Measurements from ENCODE around the gene STMN3. TPM values are rescaled to one million over a fixed set of nuclear protein-coding genes. Genes with fewer than 3 reads are reported as not detected.

Gene STMN3
- total RNA-seq, 2 donors from 2014 or later = 5.7 to 10.1 TPM

DNA sequence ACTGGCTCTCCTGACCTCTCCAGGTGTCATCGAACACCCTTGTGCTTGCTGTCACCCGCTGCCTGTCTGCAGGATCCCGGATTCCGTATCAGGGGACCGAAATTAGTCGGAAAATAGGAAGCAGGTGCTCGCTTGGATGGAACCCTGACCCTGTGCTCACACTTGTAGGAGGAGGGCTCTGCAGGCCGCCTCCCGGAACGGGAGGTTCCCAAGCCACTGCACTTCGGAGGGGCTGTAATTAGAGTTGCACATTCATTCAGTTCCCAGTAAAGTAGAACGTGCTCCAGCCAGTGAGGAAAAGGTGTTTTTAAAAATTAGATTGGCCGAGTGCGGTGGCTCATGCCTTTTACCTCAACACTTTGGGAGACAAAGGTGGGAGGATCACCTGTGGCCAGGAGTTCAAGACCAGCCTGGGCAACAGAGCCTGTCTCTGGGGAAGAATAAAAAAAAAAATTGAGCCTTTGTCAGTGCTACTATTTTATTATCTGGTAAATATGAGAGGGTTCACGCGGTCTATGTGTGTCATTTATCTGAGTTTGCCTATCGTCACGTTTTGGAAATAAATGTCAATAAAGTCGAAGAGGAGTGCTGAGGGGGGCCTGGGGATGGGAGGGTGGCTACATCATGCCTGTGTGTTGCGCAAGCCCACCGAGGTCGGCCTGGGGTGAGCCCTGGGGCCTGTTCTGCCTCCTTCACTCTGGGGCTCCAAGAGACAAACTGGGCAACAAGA lies 24.8 kb downstream of the STMN3 start:
- peak; percentile 73 for DNase-seq (ENCODE audit: low spot score)
- no peaks in the 10 kb centered on the region for H3K36me3 ChIP-seq
- TF ChIP-seq, protein P1, sequence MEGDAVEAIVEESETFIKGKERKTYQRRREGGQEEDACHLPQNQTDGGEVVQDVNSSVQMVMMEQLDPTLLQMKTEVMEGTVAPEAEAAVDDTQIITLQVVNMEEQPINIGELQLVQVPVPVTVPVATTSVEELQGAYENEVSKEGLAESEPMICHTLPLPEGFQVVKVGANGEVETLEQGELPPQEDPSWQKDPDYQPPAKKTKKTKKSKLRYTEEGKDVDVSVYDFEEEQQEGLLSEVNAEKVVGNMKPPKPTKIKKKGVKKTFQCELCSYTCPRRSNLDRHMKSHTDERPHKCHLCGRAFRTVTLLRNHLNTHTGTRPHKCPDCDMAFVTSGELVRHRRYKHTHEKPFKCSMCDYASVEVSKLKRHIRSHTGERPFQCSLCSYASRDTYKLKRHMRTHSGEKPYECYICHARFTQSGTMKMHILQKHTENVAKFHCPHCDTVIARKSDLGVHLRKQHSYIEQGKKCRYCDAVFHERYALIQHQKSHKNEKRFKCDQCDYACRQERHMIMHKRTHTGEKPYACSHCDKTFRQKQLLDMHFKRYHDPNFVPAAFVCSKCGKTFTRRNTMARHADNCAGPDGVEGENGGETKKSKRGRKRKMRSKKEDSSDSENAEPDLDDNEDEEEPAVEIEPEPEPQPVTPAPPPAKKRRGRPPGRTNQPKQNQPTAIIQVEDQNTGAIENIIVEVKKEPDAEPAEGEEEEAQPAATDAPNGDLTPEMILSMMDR (IDR thresholded peaks at IDR 0.05) = no peak
- H3K4me1 ChIP-seq = peaks cover 0 to 37% of the 10 kb centered on the region in 2 donors
- H3K9me3 ChIP-seq = no peaks in the 10 kb centered on the region
- H3K27ac ChIP-seq = peak overlapping the region; percentile 98
- H3K27me3 ChIP-seq = no peaks in the 10 kb centered on the region
- peak overlapping the region; percentile 83 to 98 for H3K4me3 ChIP-seq

DNA sequence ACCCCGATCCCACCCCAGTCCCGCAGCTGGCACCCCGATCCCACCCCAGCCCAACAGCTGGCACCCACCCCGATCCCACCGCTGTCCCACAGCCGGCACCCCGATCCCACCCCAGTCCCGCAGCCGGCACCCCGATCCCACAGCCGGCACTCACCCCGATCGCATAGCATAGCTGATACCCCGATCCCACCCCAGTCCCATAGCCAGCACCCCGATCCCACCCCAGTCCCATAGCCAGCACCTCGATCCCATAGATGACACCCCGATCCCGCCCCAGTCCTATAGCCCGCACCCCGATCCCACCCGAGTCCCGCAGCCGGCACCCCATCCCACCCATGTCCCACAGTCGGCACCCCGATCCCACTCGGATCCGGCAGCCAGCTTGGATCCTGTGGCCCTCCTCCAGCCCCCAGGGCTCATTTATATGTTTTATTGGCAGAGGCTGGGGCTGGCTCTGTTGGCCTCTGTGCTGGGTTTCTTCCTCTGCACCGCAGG lies 25.4 kb downstream of the STMN3 start:
- no peaks in the 10 kb centered on the region for H3K36me3 ChIP-seq
- TF ChIP-seq, protein P1 (IDR thresholded peaks at IDR 0.05) = no peak
- no peaks in the 10 kb centered on the region for H3K27me3 ChIP-seq
- peak overlapping the region; percentile 83 to 98 for H3K4me3 ChIP-seq
- no peak for DNase-seq (ENCODE audit: low spot score)
- H3K9me3 ChIP-seq = no peaks in the 10 kb centered on the region
- peaks cover 0 to 37% of the 10 kb centered on the region in 2 donors for H3K4me1 ChIP-seq
- peak overlapping the region; percentile 98 for H3K27ac ChIP-seq

DNA sequence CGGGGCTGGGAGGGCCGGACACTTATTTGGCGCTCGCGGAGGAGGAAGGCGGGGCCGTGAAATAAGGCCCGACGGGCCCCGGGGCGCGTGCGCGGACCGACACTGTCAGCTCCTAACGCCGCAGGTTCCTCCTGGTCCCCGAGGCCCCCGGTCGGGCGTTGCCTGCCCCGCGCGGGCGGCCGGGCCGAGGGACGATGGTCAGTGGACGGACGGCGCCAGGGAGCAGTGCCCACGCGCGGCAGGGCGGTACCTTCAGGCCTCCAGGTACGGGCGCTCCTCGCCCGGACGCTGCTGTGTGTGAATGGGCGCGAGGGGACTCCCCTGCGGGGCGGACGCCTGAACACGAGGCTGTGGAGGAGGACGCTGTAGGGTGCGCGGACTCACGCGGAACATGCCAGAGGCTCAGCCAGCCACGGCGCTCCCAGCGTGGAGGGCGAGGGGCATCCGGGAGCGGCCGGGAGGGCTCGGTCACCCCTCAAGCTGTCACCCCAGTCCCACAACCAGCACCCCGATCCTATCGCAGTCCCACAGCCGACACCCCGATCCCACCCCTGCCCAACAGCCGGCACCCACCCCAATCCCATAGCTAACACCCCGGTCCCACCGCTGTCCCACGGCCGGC lies 26.0 kb downstream of the STMN3 start:
- Histone ChIP-seq H3K27ac (peak overlapping the region; percentile 98), H3K27me3 (no peaks in the 10 kb centered on the region), H3K9me3 (no peaks in the 10 kb centered on the region), H3K4me1 (peaks cover 0 to 37% of the 10 kb centered on the region in 2 donors), H3K4me3 (peak overlapping the region; percentile 83 to 98), H3K36me3 (no peaks in the 10 kb centered on the region)
- TF ChIP-seq, protein P1 (IDR thresholded peaks at IDR 0.05) = no peak
- peak; percentile 97 for DNase-seq (ENCODE audit: low spot score)

DNA sequence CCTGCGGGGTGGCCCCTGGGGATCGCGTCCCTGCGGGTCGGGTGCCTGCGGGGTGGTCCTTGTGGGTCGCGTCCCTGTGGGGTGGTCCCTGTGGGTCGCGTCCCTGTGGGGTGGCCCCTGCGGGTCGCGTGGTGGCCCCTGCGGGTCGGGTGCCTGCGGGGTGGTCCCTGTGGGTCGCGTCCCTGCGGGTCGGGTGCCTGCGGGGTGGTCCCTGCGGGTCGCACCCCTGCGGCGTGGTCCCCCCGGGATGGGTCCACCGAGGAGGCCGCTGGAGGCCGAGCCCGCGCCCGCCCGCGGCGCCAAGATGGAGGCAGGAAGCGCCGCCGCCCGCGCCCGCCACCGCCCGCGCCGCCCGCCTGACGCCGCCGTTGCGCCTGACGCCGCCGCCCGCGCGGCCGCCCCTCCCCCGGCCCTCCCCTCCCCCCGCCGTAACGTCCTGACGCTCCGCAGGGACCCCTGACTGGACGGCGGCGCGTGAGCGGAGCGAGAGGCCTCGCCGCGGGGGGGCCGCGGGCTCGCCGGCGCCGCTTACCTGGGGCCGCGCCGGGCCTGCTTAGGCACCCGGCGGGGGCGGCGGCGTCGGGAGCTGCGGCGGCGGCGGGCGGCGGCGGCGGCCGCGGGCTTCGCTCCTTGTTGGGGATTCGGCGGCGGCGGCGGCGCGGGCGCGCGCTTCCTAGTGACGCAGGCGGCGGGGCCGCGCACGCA lies 26.6 kb downstream of the STMN3 start, which contains the start of gene GMEB2:
Gene GMEB2 (minus strand): TSS at position 678 of the 705 bp plus-strand sequence. CDS start 7,704 bp downstream, outside the sequence.
- DNase-seq (ENCODE audit: low spot score) = no peak
- H3K27ac ChIP-seq = peak within 1 kb of the TSS; percentile 98
- H3K4me1 ChIP-seq = peaks cover 0 to 37% of the 10 kb centered on the region in 2 donors
- H3K36me3 ChIP-seq = no peaks in the 10 kb centered on the region
- no peaks in the 10 kb centered on the region for H3K9me3 ChIP-seq
- H3K4me3 ChIP-seq = peak within 1 kb of the TSS; percentile 87 to 98
- TF ChIP-seq, protein P1 (IDR thresholded peaks at IDR 0.05) = no peak
- H3K27me3 ChIP-seq = no peaks in the 10 kb centered on the region

DNA sequence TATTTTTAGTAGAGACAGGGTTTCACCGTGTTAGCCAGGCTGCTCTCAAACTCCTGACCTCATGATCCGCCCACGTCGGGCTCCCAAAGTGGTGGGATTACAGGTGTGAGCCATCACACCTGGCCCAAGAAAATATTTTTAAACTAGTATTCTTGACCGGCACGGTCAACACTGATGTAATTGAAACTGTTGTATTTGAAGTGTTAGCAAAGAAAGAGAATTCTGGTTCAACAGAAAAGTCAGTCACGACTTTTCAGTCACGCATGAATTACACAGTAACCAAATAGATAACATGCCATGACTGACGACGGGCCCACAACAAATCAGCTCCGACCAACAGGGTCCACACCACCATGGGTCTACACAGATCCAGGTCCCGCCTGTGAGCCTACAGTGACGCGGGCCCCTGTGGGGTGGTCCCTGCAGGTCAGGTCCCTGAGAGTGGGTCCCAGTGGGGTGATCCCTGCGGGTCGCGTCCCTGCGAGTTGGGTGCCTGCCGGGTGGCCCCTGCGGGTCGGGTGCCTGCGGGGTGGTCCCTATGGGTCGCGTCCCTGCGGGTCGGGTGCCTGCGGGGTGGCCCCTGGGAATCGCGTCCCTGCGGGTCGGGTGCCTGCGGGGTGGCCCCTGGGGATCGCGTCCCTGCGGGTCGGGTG lies 27.3 kb downstream of the STMN3 start:
- Histone ChIP-seq H3K4me3 (peak overlapping the region; percentile 87 to 98), H3K36me3 (no peaks in the 10 kb centered on the region), H3K27me3 (no peaks in the 10 kb centered on the region), H3K4me1 (peaks cover 0 to 33% of the 10 kb centered on the region in 2 donors), H3K9me3 (no peaks in the 10 kb centered on the region), H3K27ac (peak overlapping the region; percentile 95 to 98)
- DNase-seq (ENCODE audit: low spot score) = no peak
- TF ChIP-seq, protein P1 (IDR thresholded peaks at IDR 0.05) = no peak

Data from right atrium auricular region (tissue), 2 donors.